A375 (cell line): ENCODE results near the gene CDV3. TPM values are rescaled to one million over a fixed set of nuclear protein-coding genes. Genes with fewer than 3 reads are reported as not detected.

Source experiments
- small RNA-seq: library from RNA; depleted of rRNA; stranded (forward); fragments of <200 nt; gene quantifications from one replicate; pipeline ENCODE3, GENCODE V24; 2014
- total RNA-seq: library from RNA; depleted of rRNA; stranded (reverse); fragments of >200 nt; shearing (Covaris generic); gene quantifications from 2 replicates; pipeline ENCODE4 v1.2.3, GENCODE V29; 2014; rRNA removed

Gene CDV3
- total RNA-seq, result 96.5 and 112 TPM in 2 replicates

GRCh38 chr3:133573629-133574194, at the start of gene CDV3:
TSS of gene CDV3 (plus strand) at chr3:133573686. CDS start at chr3:133574045, 359 bp downstream.

Small RNAs within 50 kb of the gene (small RNA-seq; reads per million reads assigned to genes)
- not detected for gene AC022296.2
- not detected for gene RF00438

Other genes with a start within 250 kb of the CDV3 start
- gene BFSP2, start 173.6 kb upstream of the CDV3 start, total RNA-seq, result 0.27 TPM in 1 of 2 replicates, not detected in the other
- 54.4 and 59.9 TPM in 2 replicates for gene TOPBP1, start 88.3 kb downstream of the CDV3 start, total RNA-seq
- 0.74 and 1.1 TPM in 2 replicates for gene TF, start 172.7 kb downstream of the CDV3 start, total RNA-seq
- gene SRPRB, start 232.1 kb downstream of the CDV3 start, total RNA-seq, result 49.3 and 69.8 TPM in 2 replicates